ENCODE data around the gene SPRR2F.
"Not testable (repeated sequence)": the region's sequence is repeated elsewhere in the genome, so short reads cannot be mapped to it uniquely, and the experiment has no call there.

SPRR2F gene

GRCh38 chr1:153113416-153113815 lies at the start of gene SPRR2F:
SPRR2F (minus strand) TSS chr1:153113516; CDS start chr1:153112733, 783 bp downstream.
- DNase-seq (ENCODE audit: low read depth in 2 of 2): no peak

- DNase-seq (ENCODE audit: low read depth in 2 of 2): no peak
These were observed 42.2 kb upstream of the SPRR2F start for GRCh38 chr1:153155541-153155940.

GRCh38 chr1:153152481-153152880 lies 39.2 kb upstream of the SPRR2F start:
- DNase-seq (ENCODE audit: low read depth in 2 of 2): no peak

- no peak for DNase-seq (ENCODE audit: low read depth in 2 of 2)
These were observed 37.5 kb upstream of the SPRR2F start, which contains the start of gene SPRR2G for GRCh38 chr1:153150846-153151245. SPRR2G (minus strand) TSS chr1:153150890; CDS start chr1:153150110, 780 bp downstream.

- no peak for DNase-seq (ENCODE audit: low read depth in 2 of 2)
These were observed 28.1 kb upstream of the SPRR2F start for GRCh38 chr1:153141377-153141776.

GRCh38 chr1:153140484-153140883 lies 27.2 kb upstream of the SPRR2F start:
- DNase-seq (ENCODE audit: low read depth in 2 of 2): no peak

- DNase-seq (ENCODE audit: low read depth in 2 of 2): no peak
These were observed 20.4 kb upstream of the SPRR2F start for GRCh38 chr1:153133743-153134142.

GRCh38 chr1:153133267-153133666 lies 20.0 kb upstream of the SPRR2F start:
- DNase-seq (ENCODE audit: low read depth in 2 of 2): no peak

GRCh38 chr1:153128688-153129087 lies 15.4 kb upstream of the SPRR2F start:
- DNase-seq (ENCODE audit: low read depth in 2 of 2): not testable (repeated sequence)

- DNase-seq (ENCODE audit: low read depth in 2 of 2): no peak
These were observed 14.0 kb upstream of the SPRR2F start for GRCh38 chr1:153127296-153127695.

GRCh38 chr1:153125536-153125935 lies 12.2 kb upstream of the SPRR2F start:
- no peak for DNase-seq (ENCODE audit: low read depth in 2 of 2)

- DNase-seq (ENCODE audit: low read depth in 2 of 2): not testable (repeated sequence)
These were observed 10.5 kb upstream of the SPRR2F start for GRCh38 chr1:153123793-153124192.

GRCh38 chr1:153122831-153123421 lies 9.6 kb upstream of the SPRR2F start:
- DNase-seq (ENCODE audit: low read depth in 2 of 2): no peak

- no peak for DNase-seq (ENCODE audit: low read depth in 2 of 2)
These were observed 7.6 kb upstream of the SPRR2F start for GRCh38 chr1:153120945-153121344.

- DNase-seq (ENCODE audit: low read depth in 2 of 2): no peak
These were observed 6.2 kb upstream of the SPRR2F start for GRCh38 chr1:153119491-153119971.

GRCh38 chr1:153115264-153115663 lies 1.9 kb upstream of the SPRR2F start:
- DNase-seq (ENCODE audit: low read depth in 2 of 2): not testable (repeated sequence)

GRCh38 chr1:153112454-153112853 lies 862 bp downstream of the SPRR2F start:
- not testable (repeated sequence) for DNase-seq (ENCODE audit: low read depth in 2 of 2)

GRCh38 chr1:153100245-153100644 lies 13.1 kb downstream of the SPRR2F start:
- no peak for DNase-seq (ENCODE audit: low read depth in 2 of 2)

- DNase-seq (ENCODE audit: low read depth in 2 of 2): no peak
These were observed 13.8 kb downstream of the SPRR2F start for GRCh38 chr1:153099461-153100045.

GRCh38 chr1:153095764-153096163 lies 17.6 kb downstream of the SPRR2F start:
- no peak for DNase-seq (ENCODE audit: low read depth in 2 of 2)

GRCh38 chr1:153094426-153094825 lies 18.9 kb downstream of the SPRR2F start, which contains the start of gene SPRR2E:
SPRR2E (minus strand) TSS chr1:153094526; CDS start chr1:153093751, 775 bp downstream.
- DNase-seq (ENCODE audit: low read depth in 2 of 2): no peak

GRCh38 chr1:153087652-153088051 lies 25.7 kb downstream of the SPRR2F start:
- DNase-seq (ENCODE audit: low read depth in 2 of 2): no peak

GRCh38 chr1:153081736-153082135 lies 31.6 kb downstream of the SPRR2F start:
- no peak for DNase-seq (ENCODE audit: low read depth in 2 of 2)
